ENCODE measurements around the gene ASCC3.

GRCh38 chr6:100677240-100677639 is 203.9 kb downstream of the ASCC3 start:
- TF ChIP-seq EZH2 (IDR thresholded peaks at IDR 0.05) (no peak), CTCF (IDR thresholded peaks at IDR 0.05) (no peak)

Measured in neural progenitor cell (in vitro differentiated cells).